GM18511 (cell line): ENCODE data around the gene NUDT17.

Experiments
- ATAC-seq: cut with Tn5 transposase; IDR thresholded peaks from one replicate; pipeline ENCODE4 v1.9.1; 2021; ENCODE audit warnings: mild to moderate bottlenecking, moderate library complexity; ENCODE audit not compliant: unreplicated experiment

NUDT17 gene

GRCh38 chr1:145846201-145846612 is 777 bp downstream of the NUDT17 start:
- peak; percentile 44 for ATAC-seq

- ATAC-seq, result no peak
Observed at GRCh38 chr1:145847827-145848226, 2.4 kb downstream of the NUDT17 start.

GRCh38 chr1:145849356-145850160 is 4.1 kb downstream of the NUDT17 start:
- ATAC-seq, result no peak

GRCh38 chr1:145855426-145855948 is 10.1 kb downstream of the NUDT17 start:
- ATAC-seq, result no peak

GRCh38 chr1:145857170-145857569 is 11.7 kb downstream of the NUDT17 start:
- ATAC-seq, result no peak

- peak; percentile 20 for ATAC-seq
Observed at GRCh38 chr1:145858238-145858900, 12.9 kb downstream of the NUDT17 start.

- peak; percentile 91 for ATAC-seq
Observed at GRCh38 chr1:145858901-145859490, 13.6 kb downstream of the NUDT17 start, which contains the start of gene PIAS3. Gene PIAS3 (minus strand): TSS chr1:145859081. CDS start chr1:145858990, 91 bp downstream.

GRCh38 chr1:145859491-145860023 is 14.1 kb downstream of the NUDT17 start:
- ATAC-seq, result peak; percentile 78

- no peak for ATAC-seq
Observed at GRCh38 chr1:145863282-145864018, 18.0 kb downstream of the NUDT17 start.

- no peak for ATAC-seq
Observed at GRCh38 chr1:145868232-145868631, 22.8 kb downstream of the NUDT17 start.

- no peak for ATAC-seq
Observed at GRCh38 chr1:145871994-145872924, 26.8 kb downstream of the NUDT17 start.

- ATAC-seq, result no peak
Observed at GRCh38 chr1:145874646-145875045, 29.2 kb downstream of the NUDT17 start.

- ATAC-seq, result no peak
Observed at GRCh38 chr1:145877923-145878486, 32.6 kb downstream of the NUDT17 start.

GRCh38 chr1:145878724-145879123 is 33.3 kb downstream of the NUDT17 start:
- ATAC-seq, result no peak

GRCh38 chr1:145879775-145880174 is 34.3 kb downstream of the NUDT17 start:
- ATAC-seq, result no peak

GRCh38 chr1:145884675-145885074 is 39.2 kb downstream of the NUDT17 start:
- ATAC-seq, result no peak

- peak; percentile 100 for ATAC-seq
Observed at GRCh38 chr1:145885738-145886287, 40.4 kb downstream of the NUDT17 start, which contains the start of gene ANKRD35. Gene ANKRD35 (minus strand): TSS chr1:145885866. CDS start chr1:145885758, 108 bp downstream.

- ATAC-seq, result no peak
Observed at GRCh38 chr1:145886390-145886789, 41.0 kb downstream of the NUDT17 start.

GRCh38 chr1:145886816-145887215 is 41.4 kb downstream of the NUDT17 start:
- no peak for ATAC-seq
